GM19372 (cell line): Measurements from ENCODE around the gene EPM2A.
A peak's percentile ranks its signal among the peaks of the same experiment; 100 is the strongest.

Experiments
- ATAC-seq: cut with Tn5 transposase; IDR thresholded peaks from one replicate; pipeline ENCODE4 v1.9.1; 2021; ENCODE audit warnings: mild to moderate bottlenecking, low read depth, moderate library complexity; ENCODE audit not compliant: unreplicated experiment

Gene EPM2A

DNA sequence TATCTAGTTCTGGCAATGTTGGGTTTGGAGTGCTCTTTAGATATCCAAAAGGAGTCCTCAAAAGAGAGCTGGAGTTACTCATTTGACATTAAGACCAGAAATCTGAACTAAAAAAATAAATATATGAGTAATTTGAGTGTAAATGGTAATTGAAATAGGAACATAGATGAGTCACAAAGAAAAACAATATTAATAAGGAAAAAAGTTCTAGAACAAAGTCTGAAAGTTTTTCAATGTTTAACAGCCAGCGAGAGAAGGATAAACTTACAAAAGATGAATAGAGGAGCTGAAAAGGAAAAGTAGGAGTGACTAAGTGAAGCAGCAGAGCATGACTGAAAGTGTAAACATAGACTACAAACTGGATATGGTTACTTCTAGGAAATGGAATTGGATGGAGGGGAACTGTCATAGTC is 46.8 kb downstream of the EPM2A start:
- no peak for ATAC-seq

- no peak for ATAC-seq
Observed at GRCh38 chr6:145685932-145686331, 49.4 kb downstream of the EPM2A start.

DNA sequence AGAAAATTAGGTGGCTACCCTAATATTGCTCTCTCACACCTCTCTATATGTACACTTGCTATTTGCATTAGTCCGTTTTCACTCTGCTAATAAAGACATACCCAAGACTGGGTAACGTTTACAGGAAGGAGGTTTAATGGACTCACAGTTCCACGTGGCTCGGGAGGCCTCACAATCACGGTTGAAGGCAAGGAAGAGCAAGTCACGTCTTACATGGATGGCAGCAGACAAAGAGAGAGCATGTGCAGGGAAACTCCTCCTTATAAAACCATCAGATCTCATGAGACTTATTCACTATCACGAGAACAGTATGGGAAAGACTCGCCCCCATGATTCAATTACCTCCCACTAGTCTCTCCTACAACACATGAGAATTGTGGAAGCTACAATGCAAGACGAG is 53.4 kb downstream of the EPM2A start:
- no peak for ATAC-seq

- no peak for ATAC-seq
Observed at GRCh38 chr6:145673504-145673903, 61.8 kb downstream of the EPM2A start.

- ATAC-seq, result no peak
Observed at GRCh38 chr6:145670311-145670710, 65.0 kb downstream of the EPM2A start.

GRCh38 chr6:145669627-145670034 is 65.7 kb downstream of the EPM2A start:
- ATAC-seq, result no peak

- no peak for ATAC-seq
Observed at GRCh38 chr6:145668844-145669243, 66.5 kb downstream of the EPM2A start.

DNA sequence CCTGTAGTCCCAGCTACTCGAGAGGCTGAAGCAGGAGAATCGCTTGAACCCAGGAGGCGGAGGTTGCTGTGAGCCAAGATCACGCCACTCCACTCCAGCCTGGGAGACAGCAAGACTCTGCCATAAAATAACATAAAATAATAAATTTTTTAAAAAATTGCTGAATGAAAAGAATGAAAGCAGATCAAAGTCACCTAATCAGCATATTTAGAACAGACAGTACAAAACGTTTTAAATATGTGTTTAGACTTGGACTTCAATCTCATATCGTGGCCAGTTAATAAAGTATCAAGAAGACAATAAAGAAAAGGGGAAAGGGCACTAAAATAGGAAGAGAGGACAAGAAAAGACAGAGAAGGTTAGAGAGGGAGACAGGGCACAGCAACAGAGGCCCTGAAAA is 74.6 kb downstream of the EPM2A start:
- ATAC-seq, result no peak

DNA sequence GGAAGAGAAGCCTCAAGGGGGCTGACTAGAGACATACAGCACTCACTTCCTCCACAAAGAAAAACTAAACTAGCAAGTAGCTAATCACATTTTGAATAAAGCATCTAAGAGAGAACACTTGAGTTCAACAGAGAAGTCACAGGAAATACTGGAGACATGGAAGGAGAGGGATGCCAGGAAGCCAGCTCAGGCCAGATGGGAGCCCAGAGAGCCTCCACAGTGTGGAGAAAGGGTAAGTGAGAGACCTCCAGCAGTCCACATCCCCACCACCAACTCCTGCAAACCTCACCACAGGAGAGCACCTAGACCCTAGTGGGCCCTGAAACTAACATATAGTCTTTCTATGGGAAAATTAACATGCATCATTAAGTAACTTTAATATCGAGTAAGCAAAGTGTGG is 79.2 kb downstream of the EPM2A start:
- ATAC-seq, result no peak

DNA sequence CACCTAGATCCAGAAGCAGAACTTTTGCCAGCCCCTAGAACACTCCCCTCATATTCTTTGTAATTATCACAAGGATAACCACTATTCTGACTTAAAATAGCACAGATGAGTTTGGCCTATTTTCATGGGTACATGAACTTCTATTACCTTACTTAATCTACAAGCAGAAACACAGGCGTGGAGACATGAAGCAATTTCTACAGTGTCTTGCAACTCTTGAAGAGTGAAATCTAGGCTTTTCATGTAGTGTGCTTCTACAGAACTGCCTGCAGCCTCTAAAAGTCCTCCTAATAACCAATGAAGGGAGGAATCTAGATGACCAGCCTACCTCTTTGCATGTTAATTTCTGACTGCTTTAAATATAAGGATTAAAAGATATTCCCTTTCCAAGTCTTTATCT is 82.7 kb downstream of the EPM2A start:
- ATAC-seq, result no peak

- no peak for ATAC-seq
Observed at GRCh38 chr6:145651988-145652387, 83.3 kb downstream of the EPM2A start.

- no peak for ATAC-seq
Observed at GRCh38 chr6:145648149-145648548, 87.2 kb downstream of the EPM2A start.

- ATAC-seq, result no peak
Observed at GRCh38 chr6:145647602-145648001, 87.7 kb downstream of the EPM2A start.

- no peak for ATAC-seq
Observed at GRCh38 chr6:145643760-145644159, 91.6 kb downstream of the EPM2A start.

DNA sequence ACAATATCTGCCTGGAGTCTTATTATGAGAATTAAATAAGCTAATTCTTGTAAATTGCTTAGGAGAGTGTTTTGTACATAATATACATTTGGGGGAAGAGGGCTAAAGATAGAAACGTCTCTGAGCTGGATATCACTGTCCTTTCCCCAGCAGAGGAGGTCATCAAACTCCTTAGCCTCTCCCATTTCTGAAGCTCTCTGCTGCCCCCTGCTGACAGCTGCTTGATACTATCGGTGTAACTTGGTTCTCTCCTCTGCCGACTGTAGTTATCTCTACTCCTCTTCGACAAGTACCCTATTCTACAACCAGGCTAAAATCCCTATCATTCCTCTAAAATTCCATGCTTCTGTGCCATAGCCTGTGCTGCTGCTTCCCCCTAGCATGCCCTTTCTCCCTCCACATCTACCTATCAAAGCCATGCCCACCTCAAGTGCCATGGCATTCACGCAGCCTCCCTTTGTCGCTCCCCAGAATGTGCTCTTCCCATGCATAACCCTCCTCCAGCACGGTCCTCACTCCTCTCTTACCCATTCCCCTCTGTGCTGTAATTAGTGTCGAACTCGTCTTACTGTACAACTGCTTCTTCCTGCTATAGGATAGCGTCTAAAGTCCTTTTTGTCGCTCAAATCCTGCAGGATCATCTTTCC is 101.2 kb downstream of the EPM2A start:
- peak; percentile 93 for ATAC-seq

- no peak for ATAC-seq
Observed at GRCh38 chr6:145632971-145633370, 102.3 kb downstream of the EPM2A start.

DNA sequence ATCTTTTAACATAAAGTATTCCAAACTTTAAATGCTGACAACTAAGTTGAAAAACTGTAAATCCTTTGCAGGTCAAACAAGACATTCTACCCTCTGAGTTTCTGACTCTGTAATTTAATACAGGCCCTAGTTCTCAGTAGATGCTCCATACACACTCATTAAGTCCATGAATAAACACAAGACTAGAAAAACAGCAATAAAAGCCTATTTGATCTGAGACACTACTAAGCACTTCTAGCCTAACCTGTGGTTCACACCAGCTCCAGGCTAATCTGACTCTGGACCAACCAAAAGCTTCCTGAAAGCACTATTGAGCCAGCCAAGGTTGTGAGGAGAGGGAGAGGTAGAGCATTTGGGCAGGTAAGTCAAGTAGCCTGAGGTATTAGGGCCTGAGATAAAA is 103.9 kb downstream of the EPM2A start:
- no peak for ATAC-seq

DNA sequence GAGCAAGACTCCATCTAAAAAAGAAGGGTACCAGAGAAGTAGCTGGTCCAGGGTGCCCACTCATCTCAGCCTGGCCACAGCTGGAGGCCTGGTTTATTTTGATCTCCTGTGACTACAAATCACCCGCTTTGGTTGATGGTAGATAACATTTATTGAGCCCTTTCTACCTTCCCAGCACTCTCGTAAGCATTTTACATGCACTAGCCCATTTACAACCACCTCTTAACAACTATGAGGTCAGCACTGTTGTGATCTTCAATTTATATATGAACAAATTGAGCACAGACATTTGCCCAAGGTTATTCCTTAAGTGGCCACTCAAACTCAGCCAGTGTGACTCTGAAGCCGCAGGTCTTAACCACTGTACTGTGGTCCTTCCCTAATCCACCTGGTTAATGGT is 104.7 kb downstream of the EPM2A start:
- no peak for ATAC-seq

GRCh38 chr6:145629478-145629877 is 105.8 kb downstream of the EPM2A start:
- no peak for ATAC-seq

DNA sequence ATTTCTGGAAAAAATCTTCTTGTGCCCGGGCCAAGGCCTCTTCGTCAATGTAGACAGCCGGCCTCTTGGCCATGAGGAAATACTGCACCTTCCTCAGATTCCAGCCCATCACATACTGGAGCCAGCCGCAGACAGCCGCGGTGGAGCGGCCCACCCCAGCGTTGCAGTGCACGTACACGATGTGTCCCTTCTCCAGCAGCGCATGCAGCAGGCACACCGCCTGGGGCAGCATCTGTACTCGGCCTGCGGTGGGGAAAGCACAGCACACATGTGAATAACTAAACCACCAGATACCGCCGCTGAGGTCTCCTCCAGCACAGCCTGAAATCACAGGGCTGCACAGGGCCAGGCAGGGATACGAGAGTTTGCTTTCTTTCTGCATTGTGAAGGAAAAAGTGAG is 107.9 kb downstream of the EPM2A start:
- ATAC-seq, result no peak

DNA sequence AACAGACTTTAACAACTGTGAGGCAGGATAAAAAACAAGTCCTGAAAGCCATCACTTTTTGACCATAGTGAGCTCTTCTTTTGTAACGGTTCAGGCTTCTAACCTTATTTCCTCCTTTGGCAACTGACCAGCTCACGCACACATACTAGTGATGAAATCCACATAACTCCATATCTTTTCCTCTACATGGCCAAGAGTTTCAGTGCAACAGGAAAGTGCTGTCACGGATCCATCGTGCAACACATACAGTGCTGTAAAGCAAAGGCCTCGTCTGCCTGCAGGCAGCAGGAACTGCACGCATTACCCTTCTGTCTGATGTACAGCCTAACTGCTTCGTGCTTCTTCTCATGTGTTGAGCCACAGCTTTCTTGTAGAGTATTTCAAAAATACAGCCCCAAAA is 108.5 kb downstream of the EPM2A start:
- ATAC-seq, result no peak

DNA sequence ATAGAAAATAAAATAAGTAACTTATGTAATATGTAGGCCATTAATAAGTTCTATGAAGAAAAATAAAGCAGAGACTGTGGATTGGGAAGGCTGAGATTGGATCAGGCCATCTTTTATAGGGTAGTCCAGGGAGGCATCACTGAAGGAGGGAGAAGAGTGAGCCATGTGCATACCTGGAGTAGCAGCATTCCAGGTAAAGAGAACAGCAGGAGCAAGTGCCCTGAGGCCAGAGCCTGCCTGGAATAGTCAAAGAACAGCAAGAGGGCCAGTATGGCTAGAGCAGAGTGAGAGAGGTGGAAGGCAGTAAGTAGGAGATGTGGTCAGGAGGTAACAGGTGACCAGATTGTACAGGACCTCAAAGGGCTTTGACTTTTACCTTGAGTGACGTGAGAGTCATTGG is 112.1 kb downstream of the EPM2A start:
- no peak for ATAC-seq

GRCh38 chr6:145621776-145622175 is 113.5 kb downstream of the EPM2A start:
- ATAC-seq, result peak; percentile 69
